HepG2 (cell line): ENCODE measurements around the gene BCORL1. TPM values are rescaled to one million over a fixed set of nuclear protein-coding genes. Genes with fewer than 3 reads are reported as not detected.

Experiments
- ATAC-seq: fragments of 200-7000 bp; cut with Tn5 transposase; 3 replicates; pipeline ENCODE4 v1.9.1; 2020; ENCODE audit warnings: mild to moderate bottlenecking, moderate library complexity
- BruUV-seq: library from RNA; stranded (reverse); fragments of 400-500 nt; replicated peaks from 2 replicates; lab custom pipeline; 2021; lab: Mats Ljungman, UMichigan
- CTCF ChIA-PET: fragments of 300-600 bp; formaldehyde crosslinking; extraction: SDS; loops from one replicate; lab custom pipeline; 2021; ENCODE audit warnings: low total read pairs, inconsistent platforms, low intra/inter-chr PET ratio; lab: Yijun Ruan, JAX
- POLR2A ChIA-PET: fragments of 350-600 bp; sonication (Branson Sonifier 250); formaldehyde crosslinking; loops from one replicate; lab custom pipeline; 2020; ENCODE audit warnings: antibody characterized with exemption, inconsistent platforms; lab: Yijun Ruan, JAX
- DNase-seq: peaks from one replicate; pipeline ENCODE4 v3.0.0-alpha.2; 2015; ENCODE audit warnings: low spot score
- FAIRE-seq: peaks from 3 replicates; lab custom pipeline; 2011; peaks lifted over from hg19 to GRCh38; lab: Jason Lieb, UNC
- H2AFZ ChIP-seq: one replicate; pipeline ENCODE4 v1.6.1; 2011; ENCODE audit warnings: low read length, inconsistent platforms
- H3K27ac ChIP-seq: fragments of 300-600 bp; 3 replicates; pipeline ENCODE4 v1.8.0; 2011; ENCODE audit warnings: mixed run types, mild to moderate bottlenecking, mixed read lengths, low read length, inconsistent platforms; ENCODE audit not compliant: insufficient read depth; ENCODE audit errors: extremely low read length
- H3K27me3 ChIP-seq, 2 experiments: fragments of 200-600 bp in 1 of 2; 2 replicates in 1 of 2; 3 replicates in 1 of 2; pipeline versions ENCODE4 v1.6.0 to v1.8.0; 2011; ENCODE audit warnings: low read length in 2 of 2, mild to moderate bottlenecking in 2 of 2, moderate library complexity in 2 of 2, inconsistent platforms in 1 of 2; ENCODE audit not compliant: insufficient read depth in 2 of 2, control insufficient read depth in 1 of 2
- H3K36me3 ChIP-seq, 2 experiments: fragments of 200-600 bp in 1 of 2; replicated peaks in 1 of 2; 2 replicates in 1 of 2; 3 replicates in 1 of 2; pipeline versions ENCODE4 v1.5.1 to v1.8.0; 2011; ENCODE audit warnings: low read length in 2 of 2, inconsistent platforms in 1 of 2; ENCODE audit not compliant: insufficient read depth in 2 of 2, control insufficient read depth in 1 of 2
- H3K4me1 ChIP-seq: 2 replicates; pipeline ENCODE4 v1.5.1; 2012; ENCODE audit warnings: low read length, inconsistent platforms; ENCODE audit not compliant: insufficient read depth
- H3K4me2 ChIP-seq: 2 replicates; pipeline ENCODE4 v1.6.0; 2011; ENCODE audit warnings: low read depth, low read length, inconsistent platforms
- H3K4me3 ChIP-seq, 3 experiments: fragments of 200-600 bp in 1 of 3; sonication (generic), shearing (Covaris generic) in 1 of 3; replicated peaks in 1 of 3; 2 replicates each; pipeline ENCODE4 v1.5.1; 2011 to 2016; ENCODE audit warnings: low read length in 3 of 3, inconsistent platforms in 2 of 3, low read depth in 2 of 3, mild to moderate bottlenecking in 2 of 3, control low read depth in 1 of 3, mixed read lengths in 1 of 3; ENCODE audit not compliant: insufficient read depth in 1 of 3
- H3K79me2 ChIP-seq: one replicate; pipeline ENCODE4 v1.6.1; 2011; ENCODE audit warnings: low read length, inconsistent platforms; ENCODE audit not compliant: insufficient read depth
- H3K9ac ChIP-seq: 2 replicates; pipeline ENCODE4 v1.6.0; 2011; ENCODE audit warnings: mild to moderate bottlenecking, low read depth, low read length, inconsistent platforms; ENCODE audit not compliant: insufficient read depth
- H3K9me3 ChIP-seq: 2 replicates; pipeline ENCODE4 v1.5.1; 2012; ENCODE audit warnings: mild to moderate bottlenecking, low read length
- H4K20me1 ChIP-seq: 2 replicates; pipeline ENCODE4 v1.6.0; 2011; ENCODE audit warnings: inconsistent platforms, mild to moderate bottlenecking, low read length, moderate library complexity; ENCODE audit not compliant: insufficient read depth
- LCORL ChIP-seq, 2 experiments: fragments of 450-650 bp in 1 of 2; sonication (generic) in 1 of 2; formaldehyde crosslinking in 1 of 2; IDR thresholded peaks; 2 replicates each; pipeline versions ENCODE4 v1.5.0 to v1.6.1; 2017 to 2020; ENCODE audit warnings: antibody characterized with exemption in 1 of 2, missing genetic modification reagents in 1 of 2
- RCOR2 ChIP-seq: IDR thresholded peaks from 2 replicates; pipeline ENCODE4 v1.6.1; 2016; ENCODE audit warnings: missing biosample characterization, missing genetic modification reagents
- ZC3H4 ChIP-seq: sonication (generic); formaldehyde crosslinking; IDR thresholded peaks from 2 replicates; pipeline ENCODE4 v1.4.0; 2020; ENCODE audit warnings: missing genetic modification reagents, borderline replicate concordance
- ZNF577 ChIP-seq: sonication (generic); formaldehyde crosslinking; IDR thresholded peaks from 2 replicates; pipeline ENCODE4 v1.4.0; 2020; ENCODE audit warnings: mild to moderate bottlenecking, low read depth, missing genetic modification reagents, borderline replicate concordance
- ZNF883 ChIP-seq: sonication (generic); formaldehyde crosslinking; IDR thresholded peaks from 2 replicates; pipeline ENCODE4 v1.5.1; 2020; ENCODE audit warnings: mild to moderate bottlenecking, missing genetic modification reagents; ENCODE audit errors: not compliant biosample characterization
- WGBS: methylation state at CpG from one replicate; pipeline ENCODE4 v1.1.6; 2017; ENCODE audit warnings: low lambda C conversion rate; 5-methylcytosine and 5-hydroxymethylcytosine counted together
- in situ Hi-C: cut with HindIII; loops from 2 replicates; pipeline ENCODE4 v1.10.0; 2017; ENCODE audit warnings: low pct_unique_long_range_greater_than_20kb; ENCODE audit not compliant: extremely low pct_ligation_motif_present
- intact Hi-C: fragments of 100-400 bp; cut with micrococcal nuclease; formaldehyde crosslinking; loops from one replicate; pipeline ENCODE4 v1.10.0; 2022; ENCODE audit not compliant: unreplicated experiment
- polyA plus RNA-seq, 8 experiments: library from polyadenylated mRNA; depleted of rRNA in 3 of 8; stranded (reverse) in 7 of 8; unstranded in 1 of 8; fragments of >200 nt; fragmentation: Illumina TruSeq in 4 of 8; extraction: Trizol in 4 of 8; gene quantifications; 2 replicates each; pipeline versions ENCODE4 v1.2.1 to v1.2.3, GENCODE V29; 2011 to 2016; ENCODE audit warnings: low read depth in 4 of 8, missing spikeins in 1 of 8, mixed read lengths in 1 of 8; ENCODE audit not compliant: insufficient read depth in 1 of 8
- total RNA-seq, 5 experiments: library from RNA; depleted of rRNA; stranded (reverse); fragments of >200 nt; fragmentation: Illumina TruSeq; extraction: Trizol; gene quantifications; 2 replicates each; pipeline ENCODE4 v1.2.3, GENCODE V29; 2016; ENCODE audit warnings: low read depth in 1 of 5
- TF ChIP-seq, protein P1 (sequence below): sonication (generic); formaldehyde crosslinking; IDR thresholded peaks from 2 replicates; pipeline ENCODE4 v1.4.0; 2020; ENCODE audit warnings: missing genetic modification reagents

The BCORL1 gene
- total and polyA plus RNA-seq, 2 of the 13 experiments (the other 11 are each of a cell fraction or from before 2014, with no cell fraction given): 0.67 to 1.4 TPM

DNA sequence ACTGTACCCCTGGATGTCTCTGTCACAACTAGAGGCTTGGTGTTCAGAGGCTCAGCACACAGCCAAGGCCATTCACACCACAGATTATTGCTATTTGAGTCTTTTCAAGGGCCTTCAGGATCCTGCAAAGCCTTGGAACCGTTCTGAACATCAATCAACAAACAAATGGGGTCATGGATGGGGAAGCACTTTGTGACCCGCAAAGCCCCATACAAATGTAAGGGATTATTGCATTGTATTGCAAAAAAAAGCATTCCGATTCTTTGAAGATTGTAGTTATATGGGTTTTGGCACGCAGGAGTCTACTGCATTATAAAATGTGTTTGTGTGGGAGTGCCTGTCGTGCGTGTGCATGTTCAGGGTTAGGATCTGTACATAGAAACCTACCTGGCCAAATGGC, 17.3 kb upstream of the BCORL1 start:
- intact Hi-C loops (no loop called here), in situ Hi-C loops (no loop called here)
- ATAC-seq: no peak
- Histone ChIP-seq H3K27ac (no peak overlapping the region), H3K79me2 (no peaks in the 10 kb centered on the region), H2AFZ (no peak overlapping the region), H3K27me3 (no peaks in the 10 kb centered on the region), H3K9ac (no peak overlapping the region), H3K9me3 (no peaks in the 10 kb centered on the region), H3K4me2 (no peak overlapping the region), H3K4me3 (no peak overlapping the region), H4K20me1 (no peaks in the 10 kb centered on the region), H3K4me1 (0 out of 2 replicates have a peak, but pooled peaks cover 7% of the 10 kb centered on the region), H3K36me3 (no peaks in the 10 kb centered on the region)
- TF ChIP-seq ZNF577 (CRISPR knock-in tag) (no peak), ZC3H4 (no peak), RCOR2 (no peak)
- no peak for DNase-seq
- no TSS peak for BruUV-seq
- CTCF ChIA-PET: no interaction called here
- no peak for FAIRE-seq
- POLR2A ChIA-PET: no interaction called here
- WGBS: 72% methylated on average over 5 of the region's 6 CpGs

DNA sequence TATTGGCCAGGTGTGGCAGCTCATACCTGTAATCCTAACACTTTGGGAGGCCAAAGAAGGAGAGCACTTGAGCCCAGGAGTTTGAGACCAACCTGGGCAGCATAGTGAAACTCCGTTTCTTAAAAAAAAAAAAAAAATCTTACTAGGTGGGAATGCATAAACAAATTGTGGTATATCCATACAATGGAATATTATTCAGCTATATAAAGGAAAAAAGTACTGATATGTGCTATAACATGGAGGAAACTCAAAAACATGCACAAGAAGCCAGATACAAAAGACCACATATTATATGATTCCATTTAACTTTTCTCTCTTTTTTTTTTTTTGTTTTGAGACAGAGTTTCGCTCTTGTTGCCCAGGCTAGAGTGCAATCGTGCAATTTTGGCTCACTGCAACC, 13.5 kb upstream of the BCORL1 start:
- ChIA-PET CTCF (no interaction called here), POLR2A (no interaction called here)
- Histone ChIP-seq H3K9ac (no peak overlapping the region), H3K4me3 (no peak overlapping the region), H4K20me1 (no peaks in the 10 kb centered on the region), H3K36me3 (no peaks in the 10 kb centered on the region), H2AFZ (no peak overlapping the region), H3K79me2 (no peaks in the 10 kb centered on the region), H3K27me3 (no peaks in the 10 kb centered on the region), H3K4me2 (no peak overlapping the region), H3K9me3 (no peaks in the 10 kb centered on the region), H3K27ac (no peak overlapping the region), H3K4me1 (no peaks in the 10 kb centered on the region)
- TF ChIP-seq ZNF883 (CRISPR knock-in tag): no peak
- TF ChIP-seq, protein P1, sequence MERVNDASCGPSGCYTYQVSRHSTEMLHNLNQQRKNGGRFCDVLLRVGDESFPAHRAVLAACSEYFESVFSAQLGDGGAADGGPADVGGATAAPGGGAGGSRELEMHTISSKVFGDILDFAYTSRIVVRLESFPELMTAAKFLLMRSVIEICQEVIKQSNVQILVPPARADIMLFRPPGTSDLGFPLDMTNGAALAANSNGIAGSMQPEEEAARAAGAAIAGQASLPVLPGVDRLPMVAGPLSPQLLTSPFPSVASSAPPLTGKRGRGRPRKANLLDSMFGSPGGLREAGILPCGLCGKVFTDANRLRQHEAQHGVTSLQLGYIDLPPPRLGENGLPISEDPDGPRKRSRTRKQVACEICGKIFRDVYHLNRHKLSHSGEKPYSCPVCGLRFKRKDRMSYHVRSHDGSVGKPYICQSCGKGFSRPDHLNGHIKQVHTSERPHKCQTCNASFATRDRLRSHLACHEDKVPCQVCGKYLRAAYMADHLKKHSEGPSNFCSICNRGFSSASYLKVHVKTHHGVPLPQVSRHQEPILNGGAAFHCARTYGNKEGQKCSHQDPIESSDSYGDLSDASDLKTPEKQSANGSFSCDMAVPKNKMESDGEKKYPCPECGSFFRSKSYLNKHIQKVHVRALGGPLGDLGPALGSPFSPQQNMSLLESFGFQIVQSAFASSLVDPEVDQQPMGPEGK: no peak
- no peak for TF ChIP-seq LCORL (IDR thresholded peaks at IDR 0.05)
- TF ChIP-seq LCORL (CRISPR knock-in tag; IDR thresholded peaks at IDR 0.05): no peak
- FAIRE-seq: no peak
- intact Hi-C loops (no loop called here), in situ Hi-C loops (no loop called here)
- WGBS: 50% methylated on average over 3 of the region's 3 CpGs
- DNase-seq: no peak
- ATAC-seq: no peak
- BruUV-seq: no TSS peak
